ENCODE data around the gene TOR1B.
"Not testable (repeated sequence)": the region's sequence is repeated elsewhere in the genome, so short reads cannot be mapped to it uniquely, and the experiment has no call there.

Gene TOR1B

DNA sequence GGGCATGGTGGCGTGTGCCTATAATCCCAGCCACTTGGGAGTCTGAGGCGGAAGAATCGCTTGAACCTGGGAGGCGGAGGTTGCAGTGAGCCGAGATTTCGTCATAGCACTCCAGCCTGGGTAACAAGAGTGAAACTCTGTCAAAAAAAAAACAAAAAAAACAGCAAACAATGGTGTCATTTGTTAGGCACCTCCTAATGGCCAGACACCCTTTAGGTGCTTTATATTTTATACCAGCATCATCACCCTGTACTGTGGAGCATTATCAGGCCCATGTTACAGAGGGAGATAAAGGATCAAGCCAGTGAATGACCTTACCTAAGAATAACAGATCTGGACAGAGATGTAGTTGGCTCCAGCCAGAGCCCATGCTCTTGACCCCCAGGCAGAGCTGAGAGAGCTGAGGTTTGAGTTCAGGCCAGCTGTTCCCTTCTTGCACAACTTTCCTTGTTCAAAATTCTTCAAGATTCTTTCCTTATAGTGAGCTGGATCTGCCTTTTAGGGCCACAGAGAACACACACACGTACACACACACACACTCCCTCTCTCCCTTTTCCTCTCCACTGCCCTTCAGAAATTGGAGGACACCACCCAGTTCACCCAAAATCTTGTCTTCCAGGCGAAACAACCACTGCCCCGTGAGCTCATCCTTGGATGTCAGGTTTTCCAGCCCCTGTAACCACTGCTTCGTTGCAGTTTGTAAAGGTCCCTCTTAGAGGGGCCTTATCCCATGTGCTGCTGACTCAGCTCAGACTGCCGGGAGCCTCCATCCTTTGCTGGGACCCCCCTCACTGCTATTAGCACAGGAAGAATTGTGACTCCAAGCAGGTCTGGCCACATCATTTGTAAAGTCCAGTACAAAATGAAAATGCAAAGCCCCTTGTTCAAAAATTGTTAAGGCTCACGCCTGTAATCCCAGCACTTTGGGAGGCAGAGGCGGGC lies 39.7 kb upstream of the TOR1B start:
- H3K4me3 ChIP-seq (ENCODE audit: low read length), result no peak overlapping the region
- H3K27ac ChIP-seq (ENCODE audit: low read length), result no peak overlapping the region
- H3K9ac ChIP-seq (ENCODE audit: low read length), result no peak overlapping the region
- H3K27me3 ChIP-seq (ENCODE audit: control insufficient read depth, insufficient read depth, low read length), result no peaks in the 10 kb centered on the region
- no peaks in the 10 kb centered on the region for H3K9me3 ChIP-seq (ENCODE audit: control insufficient read depth, low read depth, low read length)
- H3K36me3 ChIP-seq (ENCODE audit: control insufficient read depth, low read depth, low read length), result no peaks in the 10 kb centered on the region
- peaks cover 6% of the 10 kb centered on the region for H3K4me1 ChIP-seq (ENCODE audit: control insufficient read depth, low read depth, low read length)

DNA sequence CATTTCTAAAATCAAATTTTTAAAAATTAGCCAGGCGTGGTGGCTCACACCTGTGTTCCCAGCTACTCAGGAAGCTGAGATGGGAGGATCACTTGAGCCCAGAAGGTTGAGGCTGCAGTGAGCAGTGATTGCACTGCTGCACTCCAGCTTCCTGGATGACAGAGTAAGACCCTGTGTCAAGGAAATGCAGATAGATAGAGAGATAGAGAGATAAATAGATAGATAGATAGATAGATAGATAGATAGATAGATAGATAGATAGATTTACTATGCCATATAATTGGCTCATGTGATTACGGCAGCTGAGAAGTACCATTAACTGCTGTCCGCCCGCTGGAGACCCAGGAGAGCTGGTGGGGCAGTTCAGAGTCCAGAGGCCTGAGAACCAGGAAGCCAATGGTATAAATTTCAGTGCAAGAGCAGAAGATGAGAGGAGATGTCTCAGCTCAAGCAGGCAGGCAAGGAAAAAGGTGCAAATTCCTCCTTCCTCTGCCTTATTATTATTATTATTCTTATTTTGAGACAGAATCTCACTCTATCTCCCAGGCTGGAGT lies 37.1 kb upstream of the TOR1B start:
- H3K27me3 ChIP-seq (ENCODE audit: control insufficient read depth, insufficient read depth, low read length), result no peaks in the 10 kb centered on the region
- H3K9ac ChIP-seq (ENCODE audit: low read length), result no peak overlapping the region
- no peak overlapping the region for H3K4me3 ChIP-seq (ENCODE audit: low read length)
- H3K36me3 ChIP-seq (ENCODE audit: control insufficient read depth, low read depth, low read length), result no peaks in the 10 kb centered on the region
- H3K4me1 ChIP-seq (ENCODE audit: control insufficient read depth, low read depth, low read length), result peaks cover 6% of the 10 kb centered on the region
- H3K9me3 ChIP-seq (ENCODE audit: control insufficient read depth, low read depth, low read length), result no peaks in the 10 kb centered on the region
- H3K27ac ChIP-seq (ENCODE audit: low read length), result no peak overlapping the region

DNA sequence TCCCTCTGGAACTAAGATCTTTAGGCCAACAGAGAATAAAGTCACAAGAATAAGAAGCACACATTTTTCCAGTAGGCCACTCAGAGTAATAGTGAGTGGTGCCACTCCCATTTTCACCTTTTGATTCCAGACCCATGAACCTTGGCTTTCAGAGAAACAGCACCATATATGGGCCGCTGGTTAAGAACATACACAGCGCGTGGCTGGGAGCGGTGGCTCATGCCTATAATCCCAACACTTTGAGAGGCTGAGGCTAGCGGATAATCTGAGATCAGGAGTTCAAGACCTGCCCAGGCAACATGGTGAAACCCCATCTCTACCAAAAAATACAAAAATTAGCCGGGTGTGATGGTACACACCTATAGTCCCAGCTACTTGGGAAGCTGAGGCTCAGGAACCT lies 34.5 kb upstream of the TOR1B start:
- Histone ChIP-seq H3K36me3 (ENCODE audit: control insufficient read depth, low read depth, low read length) (no peaks in the 10 kb centered on the region), H3K4me1 (ENCODE audit: control insufficient read depth, low read depth, low read length) (no peaks in the 10 kb centered on the region), H3K4me3 (ENCODE audit: low read length) (no peak overlapping the region), H3K27ac (ENCODE audit: low read length) (no peak overlapping the region), H3K9me3 (ENCODE audit: control insufficient read depth, low read depth, low read length) (no peaks in the 10 kb centered on the region), H3K9ac (ENCODE audit: low read length) (no peak overlapping the region), H3K27me3 (ENCODE audit: control insufficient read depth, insufficient read depth, low read length) (no peaks in the 10 kb centered on the region)

DNA sequence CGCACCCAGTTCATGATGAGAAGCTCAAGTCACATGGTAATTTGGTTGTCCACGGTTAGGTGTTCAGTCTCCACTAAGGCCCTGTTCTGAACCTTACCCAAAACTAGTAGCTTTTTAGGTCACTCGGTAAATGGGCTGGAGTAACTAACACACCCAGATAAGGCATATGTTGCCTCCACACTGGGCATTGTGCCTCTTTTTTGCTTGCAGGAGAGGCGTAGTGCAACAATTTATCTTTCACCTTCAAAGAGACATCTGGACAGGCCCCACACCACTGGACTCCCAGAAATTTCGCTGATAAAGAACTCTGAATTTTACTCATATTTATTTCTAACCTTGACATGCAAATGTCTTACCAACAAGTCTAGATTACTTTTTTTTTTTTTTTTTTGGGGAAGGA lies 33.3 kb upstream of the TOR1B start:
- Histone ChIP-seq H3K36me3 (ENCODE audit: control insufficient read depth, low read depth, low read length) (no peaks in the 10 kb centered on the region), H3K4me3 (ENCODE audit: low read length) (no peak overlapping the region), H3K27me3 (ENCODE audit: control insufficient read depth, insufficient read depth, low read length) (no peaks in the 10 kb centered on the region), H3K4me1 (ENCODE audit: control insufficient read depth, low read depth, low read length) (no peaks in the 10 kb centered on the region), H3K27ac (ENCODE audit: low read length) (no peak overlapping the region), H3K9me3 (ENCODE audit: control insufficient read depth, low read depth, low read length) (no peaks in the 10 kb centered on the region), H3K9ac (ENCODE audit: low read length) (no peak overlapping the region)

DNA sequence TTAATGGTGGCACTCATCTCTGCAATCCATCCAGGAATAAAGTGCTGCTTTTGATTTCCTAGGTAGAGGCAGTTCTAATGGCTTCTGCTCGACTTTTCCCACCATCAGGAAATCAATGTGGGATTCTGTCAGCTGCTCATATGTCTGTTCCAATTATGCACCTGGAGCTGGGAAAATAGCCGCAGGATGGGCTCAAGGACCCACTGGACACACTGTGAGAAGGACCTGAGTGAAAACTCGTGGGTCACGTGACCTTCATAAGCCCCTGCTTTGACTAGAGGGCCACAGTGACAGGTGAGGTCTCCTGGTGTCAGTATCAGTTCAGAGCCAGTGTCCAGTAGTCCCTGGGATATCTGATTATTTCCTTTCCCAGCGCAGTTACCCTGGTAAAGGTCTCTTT lies 32.2 kb upstream of the TOR1B start:
- no peaks in the 10 kb centered on the region for H3K27me3 ChIP-seq (ENCODE audit: control insufficient read depth, insufficient read depth, low read length)
- H3K9me3 ChIP-seq (ENCODE audit: control insufficient read depth, low read depth, low read length), result no peaks in the 10 kb centered on the region
- H3K4me3 ChIP-seq (ENCODE audit: low read length), result no peak overlapping the region
- H3K36me3 ChIP-seq (ENCODE audit: control insufficient read depth, low read depth, low read length), result no peaks in the 10 kb centered on the region
- no peaks in the 10 kb centered on the region for H3K4me1 ChIP-seq (ENCODE audit: control insufficient read depth, low read depth, low read length)
- no peak overlapping the region for H3K27ac ChIP-seq (ENCODE audit: low read length)
- H3K9ac ChIP-seq (ENCODE audit: low read length), result no peak overlapping the region

DNA sequence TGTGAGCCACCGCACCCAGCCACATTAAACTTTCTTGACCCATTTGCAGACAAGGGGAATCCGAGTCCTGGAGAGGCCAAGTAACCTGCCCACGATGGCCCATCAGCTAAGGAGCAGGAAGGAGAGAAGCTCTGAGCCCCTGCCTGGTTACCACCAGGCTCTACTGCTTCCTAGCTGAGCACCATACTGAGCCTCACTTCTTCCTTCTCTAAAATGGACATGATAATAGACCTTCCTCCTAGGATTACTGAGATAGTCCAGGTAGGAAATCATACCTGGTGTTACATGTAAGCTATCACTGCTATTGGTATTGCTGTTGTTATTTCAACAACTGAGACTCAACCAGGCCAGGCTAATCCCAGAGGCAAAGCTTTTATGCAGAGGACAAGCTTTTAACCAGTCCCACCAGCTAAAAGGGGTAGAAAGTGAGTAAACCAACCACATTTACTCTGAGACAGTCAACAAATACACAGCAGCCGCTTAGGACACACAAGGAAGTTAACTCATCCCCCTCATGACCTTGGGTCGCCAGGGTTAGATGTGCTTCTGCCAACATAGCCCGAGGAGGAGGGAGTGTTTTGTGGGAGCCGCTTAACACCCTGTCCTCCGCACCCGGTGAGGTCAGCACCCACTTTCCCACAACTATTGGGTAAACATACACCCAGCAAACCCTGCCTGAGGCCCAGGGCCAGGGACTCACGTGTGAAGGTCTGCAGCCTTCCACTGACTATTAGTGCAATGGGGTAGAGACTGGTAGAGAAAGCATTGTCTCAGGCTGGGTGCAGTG lies 29.5 kb upstream of the TOR1B start:
- H3K4me1 ChIP-seq (ENCODE audit: control insufficient read depth, low read depth, low read length), result peaks cover 5% of the 10 kb centered on the region
- no peaks in the 10 kb centered on the region for H3K9me3 ChIP-seq (ENCODE audit: control insufficient read depth, low read depth, low read length)
- no peaks in the 10 kb centered on the region for H3K27me3 ChIP-seq (ENCODE audit: control insufficient read depth, insufficient read depth, low read length)
- H3K36me3 ChIP-seq (ENCODE audit: control insufficient read depth, low read depth, low read length), result no peaks in the 10 kb centered on the region
- no peak overlapping the region for H3K27ac ChIP-seq (ENCODE audit: low read length)
- H3K4me3 ChIP-seq (ENCODE audit: low read length), result no peak overlapping the region
- H3K9ac ChIP-seq (ENCODE audit: low read length), result no peak overlapping the region

DNA sequence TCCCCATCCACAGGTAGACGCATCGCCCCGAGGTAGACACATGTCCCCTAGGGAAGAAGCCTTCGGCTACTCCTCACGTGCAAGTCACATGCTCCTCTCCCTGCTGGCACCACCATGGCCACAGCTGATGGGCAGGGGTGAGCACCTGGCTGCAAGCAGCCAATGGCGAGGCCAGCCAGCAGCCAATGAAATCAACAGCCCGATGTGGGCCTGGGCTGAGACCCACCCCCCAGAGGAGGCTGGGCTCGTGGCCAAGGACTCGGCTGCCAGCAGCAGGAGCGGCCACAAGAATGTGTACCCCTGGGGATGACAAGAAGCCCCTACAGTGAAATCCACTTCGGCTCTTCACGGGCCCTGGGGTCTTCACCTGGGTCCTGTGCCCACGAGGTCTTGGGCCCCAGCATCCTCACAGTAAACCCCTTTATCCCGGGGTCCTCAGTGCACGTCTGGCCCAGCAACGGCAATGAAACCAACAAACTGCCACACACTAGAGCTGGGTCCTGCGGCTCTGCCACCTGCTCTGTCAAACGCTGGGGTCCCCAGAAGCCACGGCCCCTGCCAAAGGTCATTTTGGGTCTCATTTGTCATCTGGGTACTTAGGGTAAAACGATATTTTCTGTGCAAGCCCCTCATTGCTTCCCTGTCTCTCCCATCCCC lies 28.1 kb upstream of the TOR1B start:
- Histone ChIP-seq H3K27me3 (ENCODE audit: control insufficient read depth, insufficient read depth, low read length) (no peaks in the 10 kb centered on the region), H3K4me3 (ENCODE audit: low read length) (no peak overlapping the region), H3K4me1 (ENCODE audit: control insufficient read depth, low read depth, low read length) (peaks cover 5% of the 10 kb centered on the region), H3K9me3 (ENCODE audit: control insufficient read depth, low read depth, low read length) (no peaks in the 10 kb centered on the region), H3K36me3 (ENCODE audit: control insufficient read depth, low read depth, low read length) (no peaks in the 10 kb centered on the region), H3K9ac (ENCODE audit: low read length) (no peak overlapping the region), H3K27ac (ENCODE audit: low read length) (no peak overlapping the region)

DNA sequence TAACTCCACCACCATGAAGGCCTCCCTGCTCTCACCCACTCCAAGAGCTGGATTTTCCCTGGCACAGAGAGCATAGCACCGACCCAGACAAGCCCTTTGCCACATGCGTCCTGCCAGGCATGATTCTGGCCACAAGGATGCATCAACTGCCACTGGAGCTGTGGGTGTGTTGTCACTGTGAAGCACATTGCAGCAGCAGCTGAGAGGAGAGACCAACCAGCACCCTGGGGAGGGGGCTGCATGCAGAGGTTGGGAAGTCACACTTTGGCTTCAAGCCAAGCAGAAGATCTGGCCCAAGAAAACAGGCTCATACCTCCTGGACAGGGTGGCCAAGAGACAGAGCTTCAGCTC lies 27.6 kb upstream of the TOR1B start:
- H3K4me3 ChIP-seq (ENCODE audit: low read length), result no peak overlapping the region
- H3K4me1 ChIP-seq (ENCODE audit: control insufficient read depth, low read depth, low read length), result peaks cover 5% of the 10 kb centered on the region
- H3K27ac ChIP-seq (ENCODE audit: low read length), result no peak overlapping the region
- H3K27me3 ChIP-seq (ENCODE audit: control insufficient read depth, insufficient read depth, low read length), result no peaks in the 10 kb centered on the region
- H3K9me3 ChIP-seq (ENCODE audit: control insufficient read depth, low read depth, low read length), result no peaks in the 10 kb centered on the region
- no peak overlapping the region for H3K9ac ChIP-seq (ENCODE audit: low read length)
- H3K36me3 ChIP-seq (ENCODE audit: control insufficient read depth, low read depth, low read length), result no peaks in the 10 kb centered on the region

DNA sequence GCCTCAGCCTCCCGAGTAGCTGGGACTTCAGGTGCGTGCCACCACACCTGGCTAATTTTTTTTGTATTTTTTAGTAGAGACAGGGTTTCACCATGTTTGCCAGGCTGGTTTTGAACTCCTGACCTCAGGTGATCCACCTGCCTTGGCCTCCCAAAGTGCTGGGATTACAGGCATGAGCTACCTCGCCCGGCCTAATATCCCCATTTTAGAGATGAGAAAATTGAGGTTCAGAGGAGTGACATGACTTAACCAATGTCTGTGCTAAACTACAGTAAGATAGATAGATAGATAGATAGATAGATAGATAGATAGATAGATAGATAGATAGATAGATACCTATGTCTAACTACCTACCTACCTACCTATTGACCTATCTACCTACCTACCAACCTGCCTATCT lies 26.9 kb upstream of the TOR1B start:
- not testable (repeated sequence) for H3K27ac ChIP-seq (ENCODE audit: low read length)

DNA sequence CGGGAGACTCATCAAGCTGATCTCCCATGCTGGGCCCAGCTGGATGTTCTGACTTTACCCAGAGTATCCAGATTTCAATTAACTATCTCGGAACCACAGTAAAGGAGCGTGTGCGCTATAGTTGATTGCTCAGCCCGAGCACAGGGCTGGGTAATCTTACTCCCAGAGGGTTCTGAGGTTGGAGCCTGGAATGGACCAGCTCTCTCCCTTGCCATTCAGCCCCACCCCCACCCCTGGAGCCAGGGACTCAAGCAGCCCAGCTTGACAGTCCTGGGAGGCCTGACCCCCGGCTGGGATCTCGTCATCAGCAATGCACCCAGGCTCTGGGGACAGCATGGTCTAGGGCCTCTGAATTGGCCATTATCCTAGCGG lies 26.4 kb upstream of the TOR1B start:
- no peaks in the 10 kb centered on the region for H3K9me3 ChIP-seq (ENCODE audit: control insufficient read depth, low read depth, low read length)
- H3K4me3 ChIP-seq (ENCODE audit: low read length), result no peak overlapping the region
- H3K9ac ChIP-seq (ENCODE audit: low read length), result no peak overlapping the region
- peaks cover 5% of the 10 kb centered on the region for H3K4me1 ChIP-seq (ENCODE audit: control insufficient read depth, low read depth, low read length)
- no peak overlapping the region for H3K27ac ChIP-seq (ENCODE audit: low read length)
- no peaks in the 10 kb centered on the region for H3K27me3 ChIP-seq (ENCODE audit: control insufficient read depth, insufficient read depth, low read length)
- H3K36me3 ChIP-seq (ENCODE audit: control insufficient read depth, low read depth, low read length), result no peaks in the 10 kb centered on the region

More for the DNA sequence above, 26.9 kb upstream of the TOR1B start:
- H3K9me3 ChIP-seq (ENCODE audit: control insufficient read depth, low read depth, low read length); H3K36me3 ChIP-seq (ENCODE audit: control insufficient read depth, low read depth, low read length); H3K9ac ChIP-seq (ENCODE audit: low read length); H3K4me1 ChIP-seq (ENCODE audit: control insufficient read depth, low read depth, low read length); H3K27me3 ChIP-seq (ENCODE audit: control insufficient read depth, insufficient read depth, low read length); H3K4me3 ChIP-seq (ENCODE audit: low read length): not testable (repeated sequence)

DNA sequence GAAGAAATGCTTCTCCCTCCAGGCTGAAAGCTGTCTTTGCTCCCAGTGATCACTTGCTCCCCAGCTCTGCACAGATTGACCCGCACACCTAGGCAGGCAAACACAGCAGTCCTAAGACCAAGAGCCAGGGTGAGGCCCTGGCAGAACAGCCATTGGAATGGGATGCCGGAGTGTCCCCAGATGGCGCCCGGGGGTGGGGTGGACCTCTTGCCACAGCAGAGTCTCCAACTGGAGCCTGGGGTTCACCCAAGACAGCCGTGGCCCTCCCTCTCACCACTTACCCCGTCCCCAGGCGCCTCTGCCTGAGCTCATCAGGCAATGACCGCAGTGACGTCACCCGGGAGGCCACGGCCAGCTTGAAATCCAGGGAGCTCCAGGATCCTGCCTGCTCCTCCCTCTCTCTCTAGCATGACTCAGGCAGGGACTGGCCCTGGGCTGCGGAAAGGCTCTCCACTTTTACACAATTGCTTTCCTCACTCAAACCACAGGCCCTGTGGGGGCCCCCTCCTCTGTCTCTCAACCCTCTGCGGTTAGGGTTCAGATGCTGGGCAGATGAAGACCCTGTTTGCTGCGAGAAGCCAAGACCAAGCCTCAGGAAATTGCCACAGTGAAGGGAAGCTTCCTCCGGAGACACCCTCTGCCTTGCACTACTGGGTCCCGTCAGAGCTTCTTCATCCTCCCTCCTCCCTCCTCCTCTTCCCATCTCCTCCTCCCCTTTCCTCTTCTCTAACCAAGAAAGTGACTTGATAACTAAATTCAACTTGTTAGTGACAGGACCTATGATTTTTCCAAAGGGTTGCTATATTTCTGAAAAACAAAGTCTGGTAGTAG lies 25.8 kb upstream of the TOR1B start:
- Histone ChIP-seq H3K4me1 (ENCODE audit: control insufficient read depth, low read depth, low read length) (peaks cover 5% of the 10 kb centered on the region), H3K9ac (ENCODE audit: low read length) (no peak overlapping the region), H3K27me3 (ENCODE audit: control insufficient read depth, insufficient read depth, low read length) (no peaks in the 10 kb centered on the region), H3K36me3 (ENCODE audit: control insufficient read depth, low read depth, low read length) (no peaks in the 10 kb centered on the region), H3K9me3 (ENCODE audit: control insufficient read depth, low read depth, low read length) (no peaks in the 10 kb centered on the region), H3K4me3 (ENCODE audit: low read length) (no peak overlapping the region), H3K27ac (ENCODE audit: low read length) (no peak overlapping the region)

Data from iPS-18a (cell line).